DND-41 (cell line): Measurements from ENCODE around the gene IL20RA.
A peak's percentile ranks its signal among the peaks of the same experiment; 100 is the strongest.

Source experiments
- ATAC-seq: fragments of 200-7000 bp; cut with Tn5 transposase; 3 replicates; pipeline ENCODE4 v1.9.1; 2021; ENCODE audit warnings: low read depth; ENCODE audit not compliant: insufficient read depth
- DNase-seq: peaks from one replicate; pipeline ENCODE4 v3.0.0-alpha.2; 2020
- H2AFZ ChIP-seq: 2 replicates; pipeline ENCODE4 v1.6.0; 2012; ENCODE audit warnings: low read depth, low read length
- H3K27ac ChIP-seq: 2 replicates; pipeline ENCODE4 v1.5.1; 2012; ENCODE audit warnings: low read length, inconsistent platforms
- H3K27me3 ChIP-seq: fragments of 200-600 bp; sonication (generic); 2 replicates; pipeline ENCODE4 v1.6.0; 2012; ENCODE audit warnings: low read length, mild to moderate bottlenecking, inconsistent platforms; ENCODE audit not compliant: insufficient read depth, poor library complexity
- H3K36me3 ChIP-seq: 2 replicates; pipeline ENCODE4 v1.5.1; 2012; ENCODE audit warnings: low read length, inconsistent platforms; ENCODE audit not compliant: insufficient read depth
- H3K4me1 ChIP-seq: 2 replicates; pipeline ENCODE4 v1.5.1; 2012; ENCODE audit warnings: mild to moderate bottlenecking, low read length; ENCODE audit not compliant: insufficient read depth
- H3K4me2 ChIP-seq: 2 replicates; pipeline ENCODE4 v1.6.0; 2012; ENCODE audit warnings: mild to moderate bottlenecking, moderate library complexity, low read length, inconsistent platforms; ENCODE audit not compliant: insufficient read depth
- H3K4me3 ChIP-seq, 2 experiments: fragments of 200-600 bp in 1 of 2; shearing (Covaris generic) in 1 of 2; 2 replicates each; pipeline ENCODE4 v1.5.1; 2012 to 2016; ENCODE audit warnings: inconsistent platforms in 2 of 2, low read length in 2 of 2, mild to moderate bottlenecking in 2 of 2, low read depth in 1 of 2, moderate library complexity in 1 of 2
- H3K79me2 ChIP-seq: 2 replicates; pipeline ENCODE4 v1.6.0; 2012; ENCODE audit warnings: low read length, inconsistent platforms; ENCODE audit not compliant: insufficient read depth
- H3K9ac ChIP-seq: 2 replicates; pipeline ENCODE4 v1.6.0; 2012; ENCODE audit warnings: low read depth, mild to moderate bottlenecking, inconsistent platforms, low read length, moderate library complexity
- H3K9me3 ChIP-seq: 2 replicates; pipeline ENCODE4 v1.5.1; 2012; ENCODE audit warnings: low read length, moderate library complexity, mild to moderate bottlenecking, inconsistent platforms; ENCODE audit not compliant: insufficient read depth, severe bottlenecking
- H4K20me1 ChIP-seq: 2 replicates; pipeline ENCODE4 v1.6.0; 2012; ENCODE audit warnings: low read length; ENCODE audit not compliant: insufficient read depth
- EZH2 ChIP-seq: IDR thresholded peaks from 3 replicates; pipeline ENCODE4 v1.6.1; 2012; ENCODE audit warnings: borderline replicate concordance, low read depth, mild to moderate bottlenecking, moderate library complexity, low read length, inconsistent platforms; ENCODE audit not compliant: severe bottlenecking
- TF ChIP-seq, protein P1 (sequence below): IDR thresholded peaks from 2 replicates; pipeline ENCODE4 v1.5.1; 2012; ENCODE audit warnings: borderline replicate concordance, low read length, moderate library complexity, mild to moderate bottlenecking; ENCODE audit not compliant: poor library complexity, severe bottlenecking; ENCODE audit errors: extremely low read depth

The IL20RA gene

DNA sequence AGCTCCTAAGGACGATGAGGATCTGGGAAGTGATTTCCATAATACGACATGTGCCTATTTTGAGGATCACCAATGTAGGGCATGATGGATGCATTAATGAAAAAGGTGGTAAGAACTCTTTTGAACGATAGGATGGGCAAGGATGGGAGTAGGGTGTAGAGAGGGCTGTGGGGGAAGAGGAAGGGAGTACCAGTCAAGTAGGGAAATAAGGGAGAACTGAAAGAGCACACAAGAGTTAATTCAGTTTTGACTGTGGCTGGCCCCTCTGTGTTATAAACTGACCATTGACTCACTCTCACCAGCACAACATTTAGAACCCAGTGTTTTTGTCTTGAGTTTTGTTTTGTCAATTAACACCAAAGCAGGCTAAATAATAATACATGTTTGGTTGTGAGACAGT lies 89.6 kb downstream of the IL20RA start:
- no peak for TF ChIP-seq EZH2
- TF ChIP-seq, protein P1, sequence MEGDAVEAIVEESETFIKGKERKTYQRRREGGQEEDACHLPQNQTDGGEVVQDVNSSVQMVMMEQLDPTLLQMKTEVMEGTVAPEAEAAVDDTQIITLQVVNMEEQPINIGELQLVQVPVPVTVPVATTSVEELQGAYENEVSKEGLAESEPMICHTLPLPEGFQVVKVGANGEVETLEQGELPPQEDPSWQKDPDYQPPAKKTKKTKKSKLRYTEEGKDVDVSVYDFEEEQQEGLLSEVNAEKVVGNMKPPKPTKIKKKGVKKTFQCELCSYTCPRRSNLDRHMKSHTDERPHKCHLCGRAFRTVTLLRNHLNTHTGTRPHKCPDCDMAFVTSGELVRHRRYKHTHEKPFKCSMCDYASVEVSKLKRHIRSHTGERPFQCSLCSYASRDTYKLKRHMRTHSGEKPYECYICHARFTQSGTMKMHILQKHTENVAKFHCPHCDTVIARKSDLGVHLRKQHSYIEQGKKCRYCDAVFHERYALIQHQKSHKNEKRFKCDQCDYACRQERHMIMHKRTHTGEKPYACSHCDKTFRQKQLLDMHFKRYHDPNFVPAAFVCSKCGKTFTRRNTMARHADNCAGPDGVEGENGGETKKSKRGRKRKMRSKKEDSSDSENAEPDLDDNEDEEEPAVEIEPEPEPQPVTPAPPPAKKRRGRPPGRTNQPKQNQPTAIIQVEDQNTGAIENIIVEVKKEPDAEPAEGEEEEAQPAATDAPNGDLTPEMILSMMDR, result no peak
- H3K9ac ChIP-seq, result no peak overlapping the region
- H3K4me1 ChIP-seq, result no peaks in the 10 kb centered on the region
- no peaks in the 10 kb centered on the region for H4K20me1 ChIP-seq
- H3K9me3 ChIP-seq, result no peaks in the 10 kb centered on the region
- no peak overlapping the region for H3K4me3 ChIP-seq
- no peak overlapping the region for H3K27ac ChIP-seq
- no peak overlapping the region for H2AFZ ChIP-seq
- DNase-seq (no peak), ATAC-seq (no peak)
- no peak overlapping the region for H3K4me2 ChIP-seq
- no peaks in the 10 kb centered on the region for H3K36me3 ChIP-seq
- H3K79me2 ChIP-seq, result no peaks in the 10 kb centered on the region
- H3K27me3 ChIP-seq, result peaks cover 19% of the 10 kb centered on the region

DNA sequence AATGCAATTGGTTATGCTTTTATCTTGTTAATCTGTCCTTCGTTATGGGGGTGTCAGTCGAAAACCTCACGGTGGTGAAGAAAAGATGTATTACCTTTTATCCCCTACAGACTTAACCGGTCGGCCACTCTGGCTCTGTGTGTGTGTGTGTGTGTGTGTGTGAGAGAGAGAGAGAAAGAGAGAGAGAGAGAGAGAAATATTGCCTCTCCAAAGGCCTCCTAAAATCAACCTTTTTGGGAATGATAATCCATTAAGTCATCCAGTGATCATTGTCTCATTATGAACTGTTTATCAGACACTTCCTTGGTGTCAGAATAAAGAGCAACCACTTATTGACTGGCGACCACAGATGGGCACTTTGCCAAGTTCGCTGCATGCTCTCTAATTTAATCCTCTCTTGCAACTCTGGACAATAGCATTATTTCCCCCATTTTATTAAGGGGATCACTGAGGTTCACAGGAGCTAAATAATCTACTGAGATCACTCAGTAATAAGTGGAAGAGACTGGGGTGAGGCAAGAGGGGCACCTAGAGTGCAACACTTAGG lies 92.0 kb downstream of the IL20RA start:
- no peaks in the 10 kb centered on the region for H3K79me2 ChIP-seq
- no peak overlapping the region for H3K4me3 ChIP-seq
- H4K20me1 ChIP-seq, result no peaks in the 10 kb centered on the region
- no peak overlapping the region for H3K4me2 ChIP-seq
- no peak overlapping the region for H3K27ac ChIP-seq
- no peaks in the 10 kb centered on the region for H3K36me3 ChIP-seq
- DNase-seq (peak; percentile 13), ATAC-seq (no peak)
- H3K9me3 ChIP-seq, result no peaks in the 10 kb centered on the region
- H3K9ac ChIP-seq, result no peak overlapping the region
- no peaks in the 10 kb centered on the region for H3K4me1 ChIP-seq
- H3K27me3 ChIP-seq, result peaks cover 12% of the 10 kb centered on the region
- TF ChIP-seq, protein P1, result no peak
- no peak for TF ChIP-seq EZH2
- H2AFZ ChIP-seq, result no peak overlapping the region

- Histone ChIP-seq H3K4me3 (no peak overlapping the region), H3K4me2 (no peak overlapping the region), H3K79me2 (no peaks in the 10 kb centered on the region), H3K9ac (no peak overlapping the region), H3K27me3 (peaks cover 9% of the 10 kb centered on the region), H4K20me1 (no peaks in the 10 kb centered on the region), H3K9me3 (no peaks in the 10 kb centered on the region), H3K4me1 (no peaks in the 10 kb centered on the region), H2AFZ (no peak overlapping the region), H3K27ac (no peak overlapping the region), H3K36me3 (no peaks in the 10 kb centered on the region)
- TF ChIP-seq, protein P1, result no peak
- no peak for TF ChIP-seq EZH2
- DNase-seq (no peak), ATAC-seq (no peak)
Observed at GRCh38 chr6:136950436-136951126, 94.2 kb downstream of the IL20RA start.
